Suprapubic skin (tissue), 4 donors: Measurements from ENCODE around the gene NPAS3. TPM values are rescaled to one million over a fixed set of nuclear protein-coding genes. Genes with fewer than 3 reads are reported as not detected.

ENCODE experiments used
- DNase-seq, 2 donors: peaks; one replicate each; pipeline ENCODE4 v3.0.0-alpha.2; 2019; ENCODE audit warnings: low spot score in 2 of 2
- H3K27ac ChIP-seq: fragments of 200-600 bp; sonication (generic); one replicate; pipeline ENCODE4 v1.5.1; 2019
- H3K27me3 ChIP-seq: fragments of 200-600 bp; sonication (generic); one replicate; pipeline ENCODE4 v1.5.1; 2019
- H3K36me3 ChIP-seq: fragments of 200-600 bp; sonication (generic); one replicate; pipeline ENCODE4 v1.5.1; 2019
- H3K4me1 ChIP-seq: fragments of 200-600 bp; sonication (generic); one replicate; pipeline ENCODE4 v1.5.1; 2019
- H3K4me3 ChIP-seq: fragments of 200-600 bp; sonication (generic); one replicate; pipeline ENCODE4 v1.5.1; 2019; ENCODE audit warnings: mild to moderate bottlenecking
- H3K9me3 ChIP-seq: fragments of 200-600 bp; sonication (generic); one replicate; pipeline ENCODE4 v1.5.1; 2019
- EP300 ChIP-seq: sonication (generic); formaldehyde crosslinking; IDR thresholded peaks from one replicate; pipeline ENCODE4 v1.6.1; 2017; ENCODE audit warnings: antibody characterized with exemption
- POLR2A ChIP-seq, 2 donors: fragments of 450-650 bp; IDR thresholded peaks; one replicate each; pipeline ENCODE4 v1.6.1; 2017; ENCODE audit warnings: antibody characterized with exemption in 2 of 2, mild to moderate bottlenecking in 2 of 2, moderate library complexity in 2 of 2
- POLR2AphosphoS5 ChIP-seq, 3 donors: sonication (generic); formaldehyde crosslinking; IDR thresholded peaks; one replicate each; pipeline ENCODE4 v1.6.1; 2017; ENCODE audit warnings: antibody characterized with exemption in 3 of 3
- WGBS: methylation state at CpG from one replicate; pipeline ENCODE4 v1.1.5; 2018; 5-methylcytosine and 5-hydroxymethylcytosine counted together
- total RNA-seq, 4 donors: library from RNA; depleted of rRNA; stranded (reverse); fragments of >200 nt; gene quantifications; one replicate each; pipeline ENCODE4 v1.1.0, GENCODE V29; 2016
- TF ChIP-seq, protein P1 (sequence below), 2 donors: fragments of 200-600 bp in 1 of 2; fragments of 450-650 bp in 1 of 2; sonication (generic) in 1 of 2; IDR thresholded peaks; one replicate each; pipeline ENCODE4 v1.5.1; 2016 to 2019; ENCODE audit warnings: antibody characterized with exemption in 2 of 2, mild to moderate bottlenecking in 1 of 2, moderate library complexity in 1 of 2

Gene NPAS3
- total RNA-seq, 4 donors from 2014 or later = 0.17 to 0.45 (median 0.29) TPM; not detected in 1

DNA sequence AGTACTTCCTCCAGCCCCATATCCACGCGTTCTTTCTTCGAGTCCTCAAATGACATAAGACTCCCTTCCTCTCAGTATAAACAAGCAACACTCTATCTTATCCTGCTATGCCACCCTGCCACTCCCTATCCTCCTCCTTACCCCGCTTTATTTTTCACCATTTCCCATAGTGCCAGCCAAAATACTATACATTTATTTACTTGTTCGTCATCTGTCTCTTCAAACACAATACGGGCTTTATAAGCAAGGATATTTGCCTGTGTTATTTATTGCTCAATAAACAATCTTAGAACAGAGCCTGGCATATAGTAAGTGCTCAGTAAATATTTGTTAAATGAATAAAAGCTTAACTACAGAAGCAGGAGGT, 567.3 kb downstream of the NPAS3 start:
- Histone ChIP-seq H3K4me3 (no peak overlapping the region), H3K36me3 (no peaks in the 10 kb centered on the region), H3K9me3 (no peaks in the 10 kb centered on the region), H3K4me1 (no peaks in the 10 kb centered on the region), H3K27me3 (no peaks in the 10 kb centered on the region), H3K27ac (no peak overlapping the region)
- DNase-seq = no peak
- TF ChIP-seq POLR2A (IDR thresholded peaks at IDR 0.05) (no peak), POLR2AphosphoS5 (IDR thresholded peaks at IDR 0.05) (no peak), EP300 (no peak)
- TF ChIP-seq, protein P1, sequence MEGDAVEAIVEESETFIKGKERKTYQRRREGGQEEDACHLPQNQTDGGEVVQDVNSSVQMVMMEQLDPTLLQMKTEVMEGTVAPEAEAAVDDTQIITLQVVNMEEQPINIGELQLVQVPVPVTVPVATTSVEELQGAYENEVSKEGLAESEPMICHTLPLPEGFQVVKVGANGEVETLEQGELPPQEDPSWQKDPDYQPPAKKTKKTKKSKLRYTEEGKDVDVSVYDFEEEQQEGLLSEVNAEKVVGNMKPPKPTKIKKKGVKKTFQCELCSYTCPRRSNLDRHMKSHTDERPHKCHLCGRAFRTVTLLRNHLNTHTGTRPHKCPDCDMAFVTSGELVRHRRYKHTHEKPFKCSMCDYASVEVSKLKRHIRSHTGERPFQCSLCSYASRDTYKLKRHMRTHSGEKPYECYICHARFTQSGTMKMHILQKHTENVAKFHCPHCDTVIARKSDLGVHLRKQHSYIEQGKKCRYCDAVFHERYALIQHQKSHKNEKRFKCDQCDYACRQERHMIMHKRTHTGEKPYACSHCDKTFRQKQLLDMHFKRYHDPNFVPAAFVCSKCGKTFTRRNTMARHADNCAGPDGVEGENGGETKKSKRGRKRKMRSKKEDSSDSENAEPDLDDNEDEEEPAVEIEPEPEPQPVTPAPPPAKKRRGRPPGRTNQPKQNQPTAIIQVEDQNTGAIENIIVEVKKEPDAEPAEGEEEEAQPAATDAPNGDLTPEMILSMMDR (IDR thresholded peaks at IDR 0.05) = no peak
- WGBS = 94% methylated on average over 6 of the region's 6 CpGs

DNA sequence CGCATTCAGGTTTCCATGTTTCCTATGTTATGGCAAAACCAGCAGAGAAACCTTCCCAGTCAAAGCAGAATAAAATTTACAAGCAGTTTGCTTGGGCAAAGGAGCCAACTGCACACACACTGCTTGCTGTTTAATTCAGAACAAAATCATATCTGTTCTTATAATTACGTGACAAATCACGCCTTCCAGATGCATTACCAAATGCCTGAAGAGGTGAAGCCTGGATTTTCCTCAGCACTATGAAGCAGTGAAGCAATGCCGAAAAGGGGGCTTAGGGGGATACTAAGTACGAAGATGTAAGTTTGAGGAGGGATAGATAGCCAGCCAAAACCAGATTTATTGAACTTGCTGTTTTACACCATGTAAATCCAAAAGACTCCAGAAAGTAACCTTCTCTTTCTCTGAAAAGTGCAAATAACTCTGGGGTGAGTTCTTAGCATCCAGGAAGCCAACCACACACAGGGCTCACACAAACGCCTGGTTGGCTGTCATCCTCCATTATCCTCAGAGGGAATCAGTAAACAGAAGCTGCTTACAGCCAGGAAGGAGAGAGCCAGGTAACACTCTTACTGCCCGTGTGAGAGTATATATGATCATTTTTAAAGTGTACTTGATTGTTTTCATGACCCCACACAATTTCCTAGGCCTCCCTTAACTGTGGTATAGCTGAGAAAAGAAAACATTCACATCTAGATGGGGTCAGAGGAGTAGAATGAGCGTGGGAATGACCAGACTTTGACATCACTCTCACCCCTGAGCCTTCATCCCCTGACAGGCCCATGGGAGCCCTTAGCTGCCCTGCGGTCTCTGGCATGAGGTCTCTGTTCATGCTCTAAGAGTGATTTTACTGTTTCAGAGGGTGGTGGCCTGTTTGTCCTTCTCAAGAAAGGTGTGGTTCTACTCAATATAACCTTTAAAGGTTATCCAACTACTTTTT, 569.7 kb downstream of the NPAS3 start:
- Histone ChIP-seq H3K9me3 (no peaks in the 10 kb centered on the region), H3K4me1 (no peaks in the 10 kb centered on the region), H3K36me3 (no peaks in the 10 kb centered on the region), H3K27ac (peak overlapping the region; percentile 8), H3K27me3 (no peaks in the 10 kb centered on the region), H3K4me3 (no peak overlapping the region)
- TF ChIP-seq EP300 (no peak), POLR2AphosphoS5 (IDR thresholded peaks at IDR 0.05) (no peak), POLR2A (IDR thresholded peaks at IDR 0.05) (no peak)
- TF ChIP-seq, protein P1 (IDR thresholded peaks at IDR 0.05) = no peak
- 73% methylated on average over 9 of the region's 9 CpGs for WGBS
- no peak for DNase-seq

DNA sequence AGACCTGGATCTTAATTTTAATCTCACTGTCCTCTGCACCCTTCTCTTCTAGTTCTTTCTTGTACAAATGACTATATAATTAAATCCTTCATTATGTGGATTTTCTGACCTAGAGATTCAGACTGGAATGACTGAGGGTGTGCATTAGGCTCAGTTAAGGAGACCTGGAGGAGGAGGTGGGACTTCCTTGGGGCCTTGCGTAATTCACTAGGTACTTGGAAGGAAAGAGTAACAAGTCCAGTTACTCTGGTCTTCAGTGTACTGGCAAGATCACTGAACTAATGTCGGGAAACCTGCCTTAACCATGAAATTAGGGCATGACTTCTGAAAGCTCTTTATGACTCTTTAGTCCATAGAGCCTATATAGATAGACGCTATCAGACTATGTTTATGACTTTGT, 570.8 kb downstream of the NPAS3 start:
- no peaks in the 10 kb centered on the region for H3K36me3 ChIP-seq
- H3K9me3 ChIP-seq = no peaks in the 10 kb centered on the region

DNA sequence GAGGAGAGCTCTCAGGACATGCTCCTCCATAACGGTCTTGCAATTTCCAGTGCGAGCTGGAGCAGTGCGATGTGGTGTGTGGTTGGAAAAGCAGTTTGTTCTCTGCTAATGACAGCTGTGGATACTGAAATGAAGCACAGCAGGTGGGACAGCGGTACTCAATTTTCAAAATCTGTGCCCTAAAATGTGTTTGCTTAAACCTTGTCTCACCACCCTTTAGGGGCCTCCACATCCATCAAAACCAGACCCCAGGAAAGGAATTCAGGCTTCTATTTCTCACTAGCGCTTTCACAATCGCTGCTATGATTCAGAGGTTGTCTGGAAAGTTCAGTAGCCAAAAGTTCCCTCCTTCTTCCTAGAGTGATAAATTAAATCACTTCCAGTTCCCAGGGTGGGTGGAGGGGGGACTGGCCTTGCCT, 571.4 kb downstream of the NPAS3 start:
- no peak overlapping the region for H3K4me3 ChIP-seq
- no peaks in the 10 kb centered on the region for H3K9me3 ChIP-seq
- 78% methylated on average over 6 of the region's 6 CpGs for WGBS
- TF ChIP-seq, protein P1 (IDR thresholded peaks at IDR 0.05) = no peak
- TF ChIP-seq POLR2A (IDR thresholded peaks at IDR 0.05) = no peak
- no peak for TF ChIP-seq POLR2AphosphoS5 (IDR thresholded peaks at IDR 0.05)
- TF ChIP-seq EP300 = no peak
- DNase-seq = no peak
- no peaks in the 10 kb centered on the region for H3K4me1 ChIP-seq
- H3K27me3 ChIP-seq = no peaks in the 10 kb centered on the region
- no peaks in the 10 kb centered on the region for H3K36me3 ChIP-seq
- H3K27ac ChIP-seq = no peak overlapping the region

More for the DNA sequence above, 570.8 kb downstream of the NPAS3 start:
- no peaks in the 10 kb centered on the region for H3K27me3 ChIP-seq
- no peak for DNase-seq
- TF ChIP-seq, protein P1 (IDR thresholded peaks at IDR 0.05) = no peak
- TF ChIP-seq POLR2AphosphoS5 (IDR thresholded peaks at IDR 0.05) (no peak), EP300 (no peak), POLR2A (IDR thresholded peaks at IDR 0.05) (no peak)
- no peak overlapping the region for H3K4me3 ChIP-seq
- no peak overlapping the region for H3K27ac ChIP-seq
- WGBS = 74% methylated on average over 3 of the region's 3 CpGs
- H3K4me1 ChIP-seq = no peaks in the 10 kb centered on the region

DNA sequence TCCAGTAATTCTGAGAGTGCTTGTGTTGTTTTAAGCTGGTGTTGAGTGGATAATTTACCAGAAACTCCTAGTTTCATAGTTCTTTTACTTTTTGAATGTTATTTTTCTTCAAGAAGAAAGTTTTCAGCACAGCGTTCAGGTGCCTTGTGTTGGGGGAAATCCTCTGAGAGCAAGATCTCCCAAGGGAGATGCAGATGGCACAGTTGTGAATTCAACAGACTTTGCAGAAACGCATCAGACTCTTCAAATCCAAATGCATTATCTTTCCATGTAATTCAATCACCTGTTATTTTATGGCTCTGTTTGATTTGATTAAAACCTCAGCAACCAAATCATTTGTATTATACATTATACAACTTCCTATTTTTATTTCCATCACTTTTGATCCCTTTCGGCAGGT, 572.3 kb downstream of the NPAS3 start:
- H3K36me3 ChIP-seq = no peaks in the 10 kb centered on the region
- no peak for DNase-seq
- H3K27me3 ChIP-seq = no peaks in the 10 kb centered on the region
- H3K9me3 ChIP-seq = no peaks in the 10 kb centered on the region
- H3K4me3 ChIP-seq = no peak overlapping the region
- no peak for TF ChIP-seq POLR2A (IDR thresholded peaks at IDR 0.05)
- TF ChIP-seq POLR2AphosphoS5 (IDR thresholded peaks at IDR 0.05) = no peak
- TF ChIP-seq, protein P1 (IDR thresholded peaks at IDR 0.05) = no peak
- TF ChIP-seq EP300 = no peak
- H3K4me1 ChIP-seq = no peaks in the 10 kb centered on the region
- H3K27ac ChIP-seq = no peak overlapping the region
- 90% methylated on average over 3 of the region's 3 CpGs for WGBS
